ENCODE measurements around the gene DACH1. TPM values are rescaled to one million over a fixed set of nuclear protein-coding genes. Genes with fewer than 3 reads are reported as not detected.

The DACH1 gene
- total RNA-seq, 1 donor from 2014 or later = 1.6 TPM

DNA sequence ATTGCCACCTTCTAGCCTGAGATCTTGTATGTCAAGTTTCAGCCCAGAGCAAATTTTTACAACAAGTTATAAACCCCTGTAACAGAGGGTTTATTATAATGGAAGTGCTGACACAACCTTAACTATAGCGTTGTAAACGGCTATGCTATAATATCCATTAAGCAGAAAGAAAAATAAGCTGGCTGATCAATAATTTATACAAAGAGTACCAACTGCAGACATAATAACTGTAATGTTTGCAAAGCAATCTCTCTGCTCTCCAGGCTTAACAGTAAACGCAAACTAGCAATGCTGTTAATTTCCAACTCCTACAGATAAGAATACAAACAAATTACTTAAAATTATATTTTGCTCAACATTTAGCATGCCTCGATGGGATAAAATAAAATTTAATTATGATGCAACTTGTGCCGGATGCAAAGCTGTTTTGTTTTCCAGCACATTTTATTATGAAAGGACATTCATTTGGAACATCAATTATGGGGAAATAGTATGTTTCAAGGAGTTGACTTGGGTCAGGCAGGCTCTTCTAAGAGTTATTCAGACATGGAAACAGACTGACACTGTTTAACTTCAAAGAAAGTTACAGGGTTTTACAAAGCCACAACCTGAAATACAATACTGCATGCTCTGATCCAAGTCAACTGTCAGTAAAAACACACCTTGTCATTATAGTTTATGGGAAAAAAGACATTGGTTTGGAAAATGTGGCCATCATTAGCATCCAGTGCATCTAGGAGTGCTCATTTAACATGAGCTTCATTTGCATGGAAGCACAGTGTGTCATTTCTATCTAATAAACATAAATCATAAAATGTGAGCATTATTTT, 6.6 kb upstream of the DACH1 start:
- DNase-seq (ENCODE audit: low read depth) = no peak
- Mint-ChIP-seq H3K27me3 (ENCODE audit: low read depth, unreplicated experiment) (peaks cover 18% of the 10 kb centered on the region), H3K36me3 (ENCODE audit: low read depth, unreplicated experiment) (no peaks in the 10 kb centered on the region), H3K4me1 (ENCODE audit: low read depth, unreplicated experiment) (peaks cover 8% of the 10 kb centered on the region), H3K27ac (ENCODE audit: unreplicated experiment) (no peak overlapping the region), H3K9me3 (ENCODE audit: unreplicated experiment) (no peaks in the 10 kb centered on the region), H3K4me3 (ENCODE audit: unreplicated experiment) (no peak overlapping the region)
- peaks cover 14% of the 10 kb centered on the region for H3K27me3 ChIP-seq (ENCODE audit: insufficient read depth, low read length)
- no peak for FAIRE-seq
- no peak overlapping the region for H3K4me3 ChIP-seq (ENCODE audit: insufficient read depth, low read depth, low read length)
- no peak for TF ChIP-seq EZH2 (IDR thresholded peaks at IDR 0.05; ENCODE audit: insufficient read depth, low read length)
- TF ChIP-seq, protein P1, sequence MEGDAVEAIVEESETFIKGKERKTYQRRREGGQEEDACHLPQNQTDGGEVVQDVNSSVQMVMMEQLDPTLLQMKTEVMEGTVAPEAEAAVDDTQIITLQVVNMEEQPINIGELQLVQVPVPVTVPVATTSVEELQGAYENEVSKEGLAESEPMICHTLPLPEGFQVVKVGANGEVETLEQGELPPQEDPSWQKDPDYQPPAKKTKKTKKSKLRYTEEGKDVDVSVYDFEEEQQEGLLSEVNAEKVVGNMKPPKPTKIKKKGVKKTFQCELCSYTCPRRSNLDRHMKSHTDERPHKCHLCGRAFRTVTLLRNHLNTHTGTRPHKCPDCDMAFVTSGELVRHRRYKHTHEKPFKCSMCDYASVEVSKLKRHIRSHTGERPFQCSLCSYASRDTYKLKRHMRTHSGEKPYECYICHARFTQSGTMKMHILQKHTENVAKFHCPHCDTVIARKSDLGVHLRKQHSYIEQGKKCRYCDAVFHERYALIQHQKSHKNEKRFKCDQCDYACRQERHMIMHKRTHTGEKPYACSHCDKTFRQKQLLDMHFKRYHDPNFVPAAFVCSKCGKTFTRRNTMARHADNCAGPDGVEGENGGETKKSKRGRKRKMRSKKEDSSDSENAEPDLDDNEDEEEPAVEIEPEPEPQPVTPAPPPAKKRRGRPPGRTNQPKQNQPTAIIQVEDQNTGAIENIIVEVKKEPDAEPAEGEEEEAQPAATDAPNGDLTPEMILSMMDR (IDR thresholded peaks at IDR 0.05; ENCODE audit: insufficient read depth, low read depth, low read length) = no peak
- no peak overlapping the region for H3K4me2 ChIP-seq (ENCODE audit: low read length)
- H3K79me2 ChIP-seq (ENCODE audit: insufficient read depth, low read length) = no peaks in the 10 kb centered on the region
- H3K27ac ChIP-seq (ENCODE audit: low read depth, low read length) = no peak overlapping the region
- no peaks in the 10 kb centered on the region for H3K4me1 ChIP-seq (ENCODE audit: insufficient read depth, low read length)
- no peak overlapping the region for H3K9ac ChIP-seq (ENCODE audit: low read length)
- no peaks in the 10 kb centered on the region for H4K20me1 ChIP-seq (ENCODE audit: insufficient read depth, low read length)
- no peaks in the 10 kb centered on the region for H3K9me3 ChIP-seq (ENCODE audit: insufficient read depth, low read depth, low read length)
- no peak overlapping the region for H2AFZ ChIP-seq (ENCODE audit: low read depth, low read length)
- no peaks in the 10 kb centered on the region for H3K36me3 ChIP-seq (ENCODE audit: insufficient read depth, low read length)

DNA sequence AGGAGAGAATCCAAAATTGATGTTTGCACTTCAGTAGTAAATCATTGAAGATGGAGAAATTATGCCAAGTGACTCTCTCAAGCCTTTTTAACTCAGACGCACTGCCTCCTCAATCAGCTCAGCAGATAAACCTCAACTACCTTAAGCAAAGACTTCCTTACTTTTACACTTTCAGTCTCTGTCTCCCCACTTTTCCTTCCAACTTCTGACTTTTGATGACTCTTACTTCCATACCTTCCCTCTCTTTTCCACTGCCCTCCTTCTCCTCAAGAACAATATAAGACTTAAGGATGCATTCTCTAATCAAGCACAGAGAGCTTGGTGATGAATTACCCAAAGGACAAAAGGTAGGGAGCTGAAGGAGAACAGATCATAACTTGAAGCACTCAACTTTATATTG, 4.8 kb upstream of the DACH1 start:
- Histone ChIP-seq H3K4me2 (ENCODE audit: low read length) (no peak overlapping the region), H3K4me1 (ENCODE audit: insufficient read depth, low read length) (no peaks in the 10 kb centered on the region), H3K9ac (ENCODE audit: low read length) (no peak overlapping the region), H4K20me1 (ENCODE audit: insufficient read depth, low read length) (no peaks in the 10 kb centered on the region), H3K4me3 (ENCODE audit: insufficient read depth, low read depth, low read length) (no peak overlapping the region), H3K79me2 (ENCODE audit: insufficient read depth, low read length) (no peaks in the 10 kb centered on the region), H3K27me3 (ENCODE audit: insufficient read depth, low read length) (peaks cover 26% of the 10 kb centered on the region), H3K27ac (ENCODE audit: low read depth, low read length) (no peak overlapping the region), H3K36me3 (ENCODE audit: insufficient read depth, low read length) (no peaks in the 10 kb centered on the region), H3K9me3 (ENCODE audit: insufficient read depth, low read depth, low read length) (no peaks in the 10 kb centered on the region), H2AFZ (ENCODE audit: low read depth, low read length) (no peak overlapping the region)
- H3K27ac Mint-ChIP-seq (ENCODE audit: unreplicated experiment) = no peak overlapping the region
- no peak overlapping the region for H3K4me3 Mint-ChIP-seq (ENCODE audit: unreplicated experiment)
- DNase-seq (ENCODE audit: low read depth) = no peak
- peaks cover 24% of the 10 kb centered on the region for H3K27me3 Mint-ChIP-seq (ENCODE audit: low read depth, unreplicated experiment)
- FAIRE-seq = no peak
- H3K36me3 Mint-ChIP-seq (ENCODE audit: low read depth, unreplicated experiment) = no peaks in the 10 kb centered on the region
- H3K4me1 Mint-ChIP-seq (ENCODE audit: low read depth, unreplicated experiment) = peaks cover 1% of the 10 kb centered on the region
- H3K9me3 Mint-ChIP-seq (ENCODE audit: unreplicated experiment) = no peaks in the 10 kb centered on the region
- TF ChIP-seq EZH2 (IDR thresholded peaks at IDR 0.05; ENCODE audit: insufficient read depth, low read length) = no peak
- TF ChIP-seq, protein P1 (IDR thresholded peaks at IDR 0.05; ENCODE audit: insufficient read depth, low read depth, low read length) = no peak

DNA sequence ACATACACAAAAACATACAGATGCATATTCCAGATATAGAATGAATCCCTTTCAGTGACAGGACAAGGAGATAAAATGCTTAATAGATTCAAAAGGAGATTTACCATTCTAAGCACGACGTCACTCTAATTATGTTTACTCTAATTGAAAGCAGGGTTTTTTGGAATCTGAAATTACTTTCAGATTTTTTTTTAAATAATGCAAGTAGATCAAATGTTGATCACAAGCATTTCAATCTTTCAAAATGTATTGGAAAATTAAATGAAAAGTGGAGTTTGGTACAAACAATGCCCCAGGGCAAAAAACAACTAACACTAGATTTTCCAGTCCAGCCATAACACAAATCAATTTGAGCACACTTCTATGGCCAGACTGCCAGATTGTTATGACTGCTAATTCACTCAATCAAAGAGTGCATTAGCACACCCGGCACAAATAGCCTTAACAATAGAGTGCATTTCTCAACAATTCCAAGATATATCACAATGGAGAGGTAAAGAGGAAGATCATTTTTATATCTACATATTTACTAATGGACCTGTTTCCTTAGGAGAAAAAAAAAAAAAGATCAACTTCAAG, 4.3 kb upstream of the DACH1 start:
- no peaks in the 10 kb centered on the region for H3K9me3 ChIP-seq (ENCODE audit: insufficient read depth, low read depth, low read length)
- H3K27me3 ChIP-seq (ENCODE audit: insufficient read depth, low read length) = peaks cover 26% of the 10 kb centered on the region
- H3K9ac ChIP-seq (ENCODE audit: low read length) = no peak overlapping the region
- Mint-ChIP-seq H3K27ac (ENCODE audit: unreplicated experiment) (no peak overlapping the region), H3K4me3 (ENCODE audit: unreplicated experiment) (no peak overlapping the region), H3K9me3 (ENCODE audit: unreplicated experiment) (no peaks in the 10 kb centered on the region), H3K27me3 (ENCODE audit: low read depth, unreplicated experiment) (peaks cover 24% of the 10 kb centered on the region), H3K36me3 (ENCODE audit: low read depth, unreplicated experiment) (no peaks in the 10 kb centered on the region), H3K4me1 (ENCODE audit: low read depth, unreplicated experiment) (no peaks in the 10 kb centered on the region)
- H3K4me3 ChIP-seq (ENCODE audit: insufficient read depth, low read depth, low read length) = no peak overlapping the region
- H3K27ac ChIP-seq (ENCODE audit: low read depth, low read length) = no peak overlapping the region
- no peaks in the 10 kb centered on the region for H3K36me3 ChIP-seq (ENCODE audit: insufficient read depth, low read length)
- TF ChIP-seq EZH2 (IDR thresholded peaks at IDR 0.05; ENCODE audit: insufficient read depth, low read length) = no peak
- TF ChIP-seq, protein P1 (IDR thresholded peaks at IDR 0.05; ENCODE audit: insufficient read depth, low read depth, low read length) = no peak
- no peak overlapping the region for H3K4me2 ChIP-seq (ENCODE audit: low read length)
- no peak for FAIRE-seq
- H3K79me2 ChIP-seq (ENCODE audit: insufficient read depth, low read length) = no peaks in the 10 kb centered on the region
- H2AFZ ChIP-seq (ENCODE audit: low read depth, low read length) = no peak overlapping the region
- no peaks in the 10 kb centered on the region for H4K20me1 ChIP-seq (ENCODE audit: insufficient read depth, low read length)
- no peaks in the 10 kb centered on the region for H3K4me1 ChIP-seq (ENCODE audit: insufficient read depth, low read length)
- no peak for DNase-seq (ENCODE audit: low read depth)
